Gastrocnemius medialis (tissue), 4 donors: ENCODE measurements around the gene FBXO9. TPM values are rescaled to one million over a fixed set of nuclear protein-coding genes. Genes with fewer than 3 reads are reported as not detected.

Source experiments
- ATAC-seq, 2 donors: fragments of 150-250 bp; one replicate each; pipeline ENCODE4 v1.9.1; 2016
- DNase-seq, 2 donors: peaks; one replicate each; pipeline ENCODE4 v3.0.0-alpha.2; 2019
- H3K27ac ChIP-seq, 4 donors: fragments of 200-600 bp; sonication (generic); 1 replicate in 1 of 4; 2 replicates in 3 of 4; pipeline ENCODE4 v1.5.1; 2016 to 2018; ENCODE audit warnings: mild to moderate bottlenecking in 2 of 4, moderate library complexity in 1 of 4
- H3K27me3 ChIP-seq, 3 donors: fragments of 200-600 bp; sonication (generic) in 2 of 3; 1 replicate in 1 of 3; 2 replicates in 2 of 3; pipeline versions ENCODE4 v1.5.1 to v1.6.0; 2016 to 2019; ENCODE audit warnings: mild to moderate bottlenecking in 1 of 3, moderate library complexity in 1 of 3
- H3K36me3 ChIP-seq, 2 donors: fragments of 200-600 bp; sonication (generic) in 1 of 2; one replicate each; pipeline ENCODE4 v1.5.1; 2017 to 2018
- H3K4me1 ChIP-seq, 2 donors: fragments of 200-600 bp; sonication (generic) in 1 of 2; one replicate each; pipeline ENCODE4 v1.5.1; 2016 to 2017; ENCODE audit warnings: mild to moderate bottlenecking in 2 of 2
- H3K4me3 ChIP-seq, 4 donors: fragments of 200-600 bp; sonication (generic) in 3 of 4; 1 replicate in 1 of 4; 2 replicates in 3 of 4; pipeline ENCODE4 v1.5.1; 2016 to 2019; ENCODE audit warnings: mild to moderate bottlenecking in 2 of 4
- H3K9me3 ChIP-seq, 3 donors: fragments of 200-600 bp; sonication (generic) in 2 of 3; 1 replicate in 1 of 3; 2 replicates in 2 of 3; pipeline ENCODE4 v1.5.1; 2016 to 2019
- CTCF ChIP-seq, 5 experiments: fragments of 450-650 bp in 3 of 5; fragments of 200-600 bp in 2 of 5; sonication (generic) in 2 of 5; IDR thresholded peaks in 4 of 5; conservative IDR thresholded peaks in 1 of 5; 1 replicate in 4 of 5; 2 replicates in 1 of 5; pipeline ENCODE4 v1.5.1; 2016 to 2019; ENCODE audit warnings: antibody characterized with exemption in 5 of 5, mild to moderate bottlenecking in 3 of 5, moderate library complexity in 3 of 5
- POLR2A ChIP-seq, 2 donors: fragments of 450-650 bp; IDR thresholded peaks; one replicate each; pipeline ENCODE4 v1.6.1; 2017; ENCODE audit warnings: antibody characterized with exemption in 2 of 2, mild to moderate bottlenecking in 2 of 2, moderate library complexity in 2 of 2
- in situ Hi-C, 4 donors: fragments of 200-750 bp; cut with MboI; loops; one replicate each; pipeline versions ENCODE4 v1.15.0 to v1.8.0; 2017; ENCODE audit warnings: low sequenced_read_pairs in 4 of 4
- intact Hi-C: fragments of 100-400 bp; cut with DNase I; formaldehyde crosslinking; loops from one replicate; pipeline ENCODE4 v1.15.1; 2023; ENCODE audit warnings: low total_unique reads
- total RNA-seq, 4 donors: library from RNA; depleted of rRNA; stranded (reverse); fragments of >200 nt; gene quantifications; one replicate each; pipeline versions ENCODE4 v1.1.0 to v1.2.3, GENCODE V29; 2016

Gene FBXO9
- total RNA-seq, 4 donors from 2014 or later: 16.6 to 20.2 (median 19.6) TPM

GRCh38 chr6:53109612-53110011 is 44.4 kb downstream of the FBXO9 start:
- TF ChIP-seq POLR2A (IDR thresholded peaks at IDR 0.05) (no peak), CTCF (IDR thresholded peaks at IDR 0.05 in 4 of 5, conservative IDR thresholded peaks at IDR 0.05 in 1 of 5) (no peak)
- DNase-seq: no peak
- Histone ChIP-seq H3K27ac (peak overlapping the region in 2 of 4 donors; percentile 29 to 42), H3K4me1 (no peaks in the 10 kb centered on the region), H3K9me3 (no peaks in the 10 kb centered on the region), H3K36me3 (no peaks in the 10 kb centered on the region), H3K27me3 (no peaks in the 10 kb centered on the region), H3K4me3 (no peak overlapping the region)
- no peak for ATAC-seq
- in situ Hi-C loops (no loop called here), intact Hi-C loops (no loop called here)

- ATAC-seq: no peak
- TF ChIP-seq CTCF (IDR thresholded peaks at IDR 0.05 in 4 of 5, conservative IDR thresholded peaks at IDR 0.05 in 1 of 5) (no peak), POLR2A (IDR thresholded peaks at IDR 0.05) (no peak)
- Histone ChIP-seq H3K36me3 (no peaks in the 10 kb centered on the region), H3K9me3 (no peaks in the 10 kb centered on the region), H3K4me1 (no peaks in the 10 kb centered on the region), H3K27me3 (no peaks in the 10 kb centered on the region), H3K27ac (no peak overlapping the region), H3K4me3 (no peak overlapping the region)
- in situ Hi-C loops: no loop called here
- intact Hi-C loops: no loop called here
- no peak for DNase-seq
These were observed 46.7 kb downstream of the FBXO9 start for GRCh38 chr6:53111865-53112264.

- H3K9me3 ChIP-seq: no peaks in the 10 kb centered on the region
- in situ Hi-C loops: no loop called here
- TF ChIP-seq POLR2A (IDR thresholded peaks at IDR 0.05): no peak
- no peak for TF ChIP-seq CTCF (IDR thresholded peaks at IDR 0.05 in 4 of 5, conservative IDR thresholded peaks at IDR 0.05 in 1 of 5)
These were observed 47.2 kb downstream of the FBXO9 start for GRCh38 chr6:53112404-53112803.

GRCh38 chr6:53112871-53113270 is 47.7 kb downstream of the FBXO9 start:
- in situ Hi-C loops: no loop called here
- Histone ChIP-seq H3K36me3 (no peaks in the 10 kb centered on the region), H3K27me3 (no peaks in the 10 kb centered on the region), H3K27ac (no peak overlapping the region), H3K9me3 (no peaks in the 10 kb centered on the region), H3K4me1 (no peaks in the 10 kb centered on the region), H3K4me3 (no peak overlapping the region)
- intact Hi-C loops: no loop called here
- no peak for ATAC-seq
- no peak for DNase-seq
- no peak for TF ChIP-seq CTCF (IDR thresholded peaks at IDR 0.05 in 4 of 5, conservative IDR thresholded peaks at IDR 0.05 in 1 of 5)
- no peak for TF ChIP-seq POLR2A (IDR thresholded peaks at IDR 0.05)

More at GRCh38 chr6:53112404-53112803, 47.2 kb downstream of the FBXO9 start:
- Histone ChIP-seq H3K27ac (no peak overlapping the region), H3K4me1 (no peaks in the 10 kb centered on the region), H3K4me3 (no peak overlapping the region), H3K36me3 (no peaks in the 10 kb centered on the region), H3K27me3 (no peaks in the 10 kb centered on the region)
- DNase-seq (no peak), ATAC-seq (no peak)
- intact Hi-C loops: no loop called here

GRCh38 chr6:53113742-53114141 is 48.5 kb downstream of the FBXO9 start:
- H3K36me3 ChIP-seq: no peaks in the 10 kb centered on the region
- no peak for TF ChIP-seq CTCF (IDR thresholded peaks at IDR 0.05 in 4 of 5, conservative IDR thresholded peaks at IDR 0.05 in 1 of 5)
- TF ChIP-seq POLR2A (IDR thresholded peaks at IDR 0.05): no peak
- H3K9me3 ChIP-seq: no peaks in the 10 kb centered on the region
- H3K4me3 ChIP-seq: no peak overlapping the region
- H3K4me1 ChIP-seq: no peaks in the 10 kb centered on the region
- no peak overlapping the region for H3K27ac ChIP-seq
- no peak for DNase-seq
- ATAC-seq: no peak
- H3K27me3 ChIP-seq: no peaks in the 10 kb centered on the region
- intact Hi-C loops (no loop called here), in situ Hi-C loops (no loop called here)
